HEK293T (cell line): Measurements from ENCODE around the gene HSH2D.

ENCODE experiments used
- CTCF ChIA-PET: fragments of 350-600 bp; formaldehyde crosslinking; extraction: SDS; loops from one replicate; lab custom pipeline; 2021; ENCODE audit warnings: antibody characterized with exemption, inconsistent platforms; lab: Yijun Ruan, JAX
- POLR2A ChIA-PET: fragments of 350-600 bp; formaldehyde crosslinking; extraction: SDS; loops from one replicate; lab custom pipeline; 2020; ENCODE audit warnings: antibody characterized with exemption, inconsistent platforms; lab: Yijun Ruan, JAX
- DNase-seq: peaks from one replicate; pipeline ENCODE4 v3.0.0; 2012; ENCODE audit warnings: mixed read lengths; ENCODE audit errors: extremely low spot score
- ARNT ChIP-seq: fragments of 450-650 bp; IDR thresholded peaks from 2 replicates; pipeline ENCODE4 v1.6.1; 2017; ENCODE audit warnings: mild to moderate bottlenecking
- BHLHE40 ChIP-seq: fragments of 450-650 bp; IDR thresholded peaks from 2 replicates; pipeline ENCODE4 v1.6.1; 2016; ENCODE audit warnings: mild to moderate bottlenecking, moderate library complexity, borderline replicate concordance
- CTBP1 ChIP-seq: fragments of 450-650 bp; IDR thresholded peaks from 2 replicates; pipeline ENCODE4 v1.6.1; 2016; ENCODE audit warnings: borderline replicate concordance
- ELF4 ChIP-seq: fragments of 450-650 bp; IDR thresholded peaks from 2 replicates; pipeline ENCODE4 v1.6.1; 2017; ENCODE audit warnings: antibody characterized with exemption
- FOXA1 ChIP-seq: fragments of 450-650 bp; IDR thresholded peaks from 2 replicates; pipeline ENCODE4 v1.6.1; 2016; ENCODE audit warnings: mild to moderate bottlenecking
- FOXK2 ChIP-seq: fragments of 450-650 bp; IDR thresholded peaks from 2 replicates; pipeline ENCODE4 v1.6.1; 2016; ENCODE audit warnings: mild to moderate bottlenecking
- FOXM1 ChIP-seq: fragments of 450-650 bp; IDR thresholded peaks from 2 replicates; pipeline ENCODE4 v1.6.1; 2017; ENCODE audit warnings: mild to moderate bottlenecking, borderline replicate concordance
- HDGF ChIP-seq: fragments of 450-650 bp; IDR thresholded peaks from 2 replicates; pipeline ENCODE4 v1.6.1; 2017; ENCODE audit warnings: antibody characterized with exemption, borderline replicate concordance
- L3MBTL2 ChIP-seq: fragments of 450-650 bp; conservative IDR thresholded peaks from 2 replicates; pipeline ENCODE4 v1.6.1; 2016; ENCODE audit warnings: mild to moderate bottlenecking
- LEF1 ChIP-seq: fragments of 450-650 bp; IDR thresholded peaks from 2 replicates; pipeline ENCODE4 v1.6.1; 2017; ENCODE audit warnings: mild to moderate bottlenecking, borderline replicate concordance
- NFRKB ChIP-seq: fragments of 450-650 bp; IDR thresholded peaks from 2 replicates; pipeline ENCODE4 v1.6.1; 2016; ENCODE audit warnings: mild to moderate bottlenecking, moderate library complexity
- SP1 ChIP-seq: fragments of 450-650 bp; IDR thresholded peaks from 2 replicates; pipeline ENCODE4 v1.6.1; 2017
- SUZ12 ChIP-seq: fragments of 450-650 bp; IDR thresholded peaks from 2 replicates; pipeline ENCODE4 v1.6.1; 2016; ENCODE audit warnings: mild to moderate bottlenecking
- TARDBP ChIP-seq: fragments of 450-650 bp; IDR thresholded peaks from 2 replicates; pipeline ENCODE4 v1.6.1; 2016
- ZNF384 ChIP-seq: fragments of 450-650 bp; IDR thresholded peaks from 2 replicates; pipeline ENCODE4 v1.6.1; 2016
- TF ChIP-seq, protein P1 (sequence below): fragments of 450-650 bp; IDR thresholded peaks from 2 replicates; pipeline ENCODE4 v1.6.1; 2016

The HSH2D gene

GRCh38 chr19:16185123-16185767 is 41.8 kb downstream of the HSH2D start, which contains the start of gene FAM32A:
TSS of gene FAM32A (plus strand) at chr19:16185410. CDS start at chr19:16185443, 33 bp downstream.
- CTCF ChIA-PET: interaction anchor here (0.6 to 2.1 kb wide), 8 partner anchors 10 to 1318 kb away, joined by 3 to 6 read pairs (median 4); partner anchors contain the start of gene AP1M1
- POLR2A ChIA-PET: interaction anchor here (0.6 to 2.0 kb wide), 18 partner anchors 10 to 1508 kb away, joined by 3 to 17 read pairs (median 4); partner anchors contain the start of genes AP1M1, RAB8A and TPM4
- DNase-seq: peak; percentile 99
- no peak for TF ChIP-seq L3MBTL2
- TF ChIP-seq ARNT: no peak
- TF ChIP-seq FOXM1: no peak
- TF ChIP-seq ELF4: peak; percentile 99
- TF ChIP-seq ZNF384: no peak
- TF ChIP-seq, protein P1, sequence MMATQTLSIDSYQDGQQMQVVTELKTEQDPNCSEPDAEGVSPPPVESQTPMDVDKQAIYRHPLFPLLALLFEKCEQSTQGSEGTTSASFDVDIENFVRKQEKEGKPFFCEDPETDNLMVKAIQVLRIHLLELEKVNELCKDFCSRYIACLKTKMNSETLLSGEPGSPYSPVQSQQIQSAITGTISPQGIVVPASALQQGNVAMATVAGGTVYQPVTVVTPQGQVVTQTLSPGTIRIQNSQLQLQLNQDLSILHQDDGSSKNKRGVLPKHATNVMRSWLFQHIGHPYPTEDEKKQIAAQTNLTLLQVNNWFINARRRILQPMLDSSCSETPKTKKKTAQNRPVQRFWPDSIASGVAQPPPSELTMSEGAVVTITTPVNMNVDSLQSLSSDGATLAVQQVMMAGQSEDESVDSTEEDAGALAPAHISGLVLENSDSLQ: peak; percentile 43
- no peak for TF ChIP-seq BHLHE40
- TF ChIP-seq CTBP1: no peak

DNA sequence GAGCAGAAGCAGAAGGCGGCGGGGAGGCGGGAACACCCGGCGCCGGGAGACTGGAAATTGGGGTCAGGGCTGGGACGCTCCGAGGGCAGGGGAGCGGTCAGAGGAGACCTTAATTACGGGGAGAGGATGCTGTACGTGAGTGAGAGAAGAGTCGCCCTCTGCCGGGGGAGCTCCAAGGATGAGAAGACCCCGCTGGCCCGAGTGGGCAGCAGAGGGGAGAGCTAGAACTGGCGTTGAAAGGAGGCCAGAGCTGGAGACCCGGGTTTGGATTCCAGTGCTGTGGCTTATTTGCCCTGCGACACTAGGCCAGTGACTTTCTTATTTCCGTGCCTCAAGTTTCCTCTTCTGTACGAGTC is 42.3 kb downstream of the HSH2D start:
- ChIA-PET CTCF (interaction anchor here (0.6 to 2.1 kb wide), 8 partner anchors 12 to 1319 kb away, joined by 3 to 6 read pairs (median 4); partner anchors contain the start of gene AP1M1), POLR2A (interaction anchor here (0.9 to 2.0 kb wide), 14 partner anchors 8 to 552 kb away, joined by 3 to 17 read pairs (median 5); partner anchors contain the start of genes AP1M1, RAB8A and TPM4)
- no peak for TF ChIP-seq SP1
- TF ChIP-seq L3MBTL2: no peak
- no peak for TF ChIP-seq ELF4
- no peak for TF ChIP-seq TARDBP
- TF ChIP-seq HDGF: no peak
- no peak for TF ChIP-seq FOXK2
- TF ChIP-seq FOXA1: no peak
- TF ChIP-seq SUZ12: no peak
- peak; percentile 53 for DNase-seq

- POLR2A ChIA-PET: no interaction called here
- TF ChIP-seq, protein P1: no peak
- TF ChIP-seq ELF4 (no peak), L3MBTL2 (no peak)
- DNase-seq: no peak
- CTCF ChIA-PET: no interaction called here
Measured at GRCh38 chr19:16188521-16188920, 45.0 kb downstream of the HSH2D start.

DNA sequence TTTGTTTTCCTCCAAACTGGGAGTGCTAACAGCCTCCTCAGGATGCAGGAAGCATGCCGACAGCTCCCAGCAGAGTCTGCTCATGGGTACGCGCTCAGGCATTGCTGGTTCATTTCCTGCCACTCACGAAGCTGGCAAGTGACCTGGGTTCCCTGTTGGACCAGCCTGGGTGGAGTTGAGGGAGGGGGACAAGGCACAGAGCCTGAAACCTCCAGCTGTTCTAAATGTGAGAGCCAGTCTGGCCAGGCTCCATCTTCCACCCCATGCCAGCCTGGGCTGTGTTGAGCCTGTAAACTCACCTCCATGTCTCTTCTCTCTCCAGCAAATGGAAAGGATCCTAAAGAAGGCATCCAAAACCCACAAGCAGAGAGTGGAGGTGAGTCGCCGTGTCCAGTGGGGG is 46.7 kb downstream of the HSH2D start:
- no peak for DNase-seq
- ChIA-PET POLR2A (no interaction called here), CTCF (no interaction called here)
- TF ChIP-seq FOXM1: no peak
- TF ChIP-seq, protein P1: no peak
- no peak for TF ChIP-seq FOXA1
- TF ChIP-seq NFRKB: no peak
- TF ChIP-seq SUZ12: no peak
- TF ChIP-seq BHLHE40: no peak
- TF ChIP-seq ZNF384: no peak
- TF ChIP-seq CTBP1: no peak
- TF ChIP-seq FOXK2: no peak
- TF ChIP-seq L3MBTL2: no peak
- TF ChIP-seq LEF1: no peak
- no peak for TF ChIP-seq HDGF
- no peak for TF ChIP-seq ELF4

GRCh38 chr19:16190736-16191135 is 47.3 kb downstream of the HSH2D start:
- TF ChIP-seq HDGF (no peak), L3MBTL2 (no peak), LEF1 (no peak), TARDBP (no peak), CTBP1 (no peak), NFRKB (no peak), ELF4 (no peak), SP1 (no peak), FOXM1 (no peak), SUZ12 (no peak), ARNT (no peak), BHLHE40 (no peak), FOXA1 (no peak), ZNF384 (no peak), FOXK2 (no peak)
- TF ChIP-seq, protein P1: no peak
- CTCF ChIA-PET: no interaction called here
- POLR2A ChIA-PET: no interaction called here
- DNase-seq: no peak
